GM18907 (cell line): Measurements from ENCODE around the gene ARHGEF28.

Experiments used
- ATAC-seq: cut with Tn5 transposase; IDR thresholded peaks from one replicate; pipeline ENCODE4 v1.9.1; 2021; ENCODE audit warnings: mild to moderate bottlenecking, moderate library complexity; ENCODE audit not compliant: unreplicated experiment

ARHGEF28 gene

GRCh38 chr5:73692166-73692640 lies 66.2 kb downstream of the ARHGEF28 start:
- ATAC-seq, result no peak

- no peak for ATAC-seq
Measured at GRCh38 chr5:73692981-73693380, 67.0 kb downstream of the ARHGEF28 start.

DNA sequence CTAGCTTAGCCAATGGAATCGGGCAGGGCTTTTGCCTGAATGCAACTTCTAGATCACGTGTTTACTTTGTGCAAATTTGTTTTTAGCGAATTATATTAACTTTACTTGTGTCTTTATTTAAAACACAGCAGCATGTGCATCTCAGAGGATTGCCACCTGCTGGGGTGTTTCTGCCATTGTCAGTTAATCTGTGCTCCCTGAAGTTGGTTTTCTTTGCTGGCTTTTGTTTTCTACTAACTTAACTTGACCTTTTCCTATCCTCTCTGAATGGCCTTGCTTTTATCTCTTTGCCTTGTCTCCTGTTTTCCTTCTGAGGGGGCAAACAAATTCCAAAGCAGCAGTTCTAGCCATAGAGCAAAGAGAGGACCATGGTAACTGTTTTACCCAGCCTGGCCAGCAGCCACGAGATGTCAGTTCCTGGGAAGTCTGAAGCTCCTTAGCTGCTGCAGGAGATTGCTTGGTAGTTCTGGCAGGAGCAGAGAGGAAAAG lies 67.6 kb downstream of the ARHGEF28 start:
- ATAC-seq, result peak; percentile 28

DNA sequence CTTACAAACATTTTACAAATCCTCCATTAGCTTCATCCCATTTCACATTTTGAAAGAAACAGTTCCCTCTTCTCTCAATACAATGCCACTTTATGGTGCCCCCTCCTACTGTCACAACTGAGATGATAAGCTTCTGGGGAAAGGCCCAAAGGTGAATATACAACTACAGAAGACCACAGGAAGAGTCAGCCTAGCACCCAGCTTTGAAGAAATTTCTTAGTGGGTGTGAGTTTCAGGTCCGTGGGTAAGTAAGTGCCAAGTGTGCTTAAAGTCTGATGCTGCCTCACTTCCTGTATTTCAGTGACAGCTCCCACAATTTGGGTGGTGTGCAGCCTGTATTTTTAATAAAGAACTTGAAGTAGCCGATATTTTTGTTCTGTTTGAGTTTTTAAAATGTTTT lies 68.1 kb downstream of the ARHGEF28 start:
- peak; percentile 93 for ATAC-seq

DNA sequence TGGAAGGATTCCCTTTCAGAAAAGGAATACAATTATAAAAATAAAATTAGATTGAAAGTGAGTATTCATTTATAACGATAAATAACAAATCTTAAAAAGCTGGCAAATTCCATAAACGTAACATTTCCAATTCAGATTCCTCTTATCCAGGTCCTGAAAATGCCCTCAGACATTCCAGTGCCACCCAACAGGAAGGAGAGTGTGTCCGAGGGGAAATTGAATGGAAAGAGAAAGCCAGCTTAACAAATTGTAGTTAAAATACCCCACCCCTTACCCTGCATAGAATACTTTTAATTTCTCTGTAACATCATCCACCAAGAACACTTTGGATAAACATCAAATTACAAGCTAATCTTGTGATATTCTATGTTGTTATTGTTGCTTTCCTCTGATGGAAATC lies 72.0 kb downstream of the ARHGEF28 start:
- ATAC-seq, result no peak

- no peak for ATAC-seq
Measured at GRCh38 chr5:73701566-73701965, 75.6 kb downstream of the ARHGEF28 start.

- no peak for ATAC-seq
Measured at GRCh38 chr5:73702534-73702933, 76.5 kb downstream of the ARHGEF28 start.

DNA sequence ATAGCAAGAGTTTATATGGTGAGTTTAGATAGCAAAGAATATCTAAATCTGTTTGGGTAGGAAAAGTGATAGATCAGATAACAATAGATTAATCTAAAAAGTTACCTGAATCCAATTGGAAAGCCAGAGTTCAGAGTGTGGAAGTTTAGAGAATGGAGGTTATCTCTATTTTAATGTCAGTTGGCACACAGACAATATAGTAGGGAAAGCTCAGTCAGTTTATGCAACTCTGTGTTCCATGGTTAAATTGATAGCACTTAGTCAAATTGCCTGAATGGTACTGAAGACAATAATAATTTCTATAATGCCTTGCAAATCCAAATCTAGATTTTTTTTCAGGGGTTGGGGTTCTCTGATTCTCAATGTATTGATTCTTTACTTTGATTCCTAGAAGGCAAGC lies 77.0 kb downstream of the ARHGEF28 start:
- ATAC-seq, result no peak

DNA sequence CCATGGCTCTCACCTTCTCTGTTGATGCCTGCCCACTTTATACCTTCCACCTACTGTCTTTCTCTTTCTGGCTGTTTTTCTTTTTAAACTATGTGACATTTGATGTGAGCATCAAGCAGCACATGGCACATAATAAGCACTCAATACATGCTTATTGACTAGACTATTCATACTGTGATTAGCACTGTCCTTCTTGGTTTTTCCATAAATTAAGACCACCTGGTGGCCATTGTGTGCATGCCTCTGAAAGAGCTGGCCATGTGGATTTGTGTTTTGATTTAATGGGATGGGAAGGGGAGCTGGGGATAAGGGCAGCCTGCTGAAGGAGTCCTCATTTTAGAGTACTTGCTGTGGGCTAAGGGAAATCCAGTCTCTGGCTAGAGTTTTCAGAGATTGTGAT lies 79.4 kb downstream of the ARHGEF28 start:
- no peak for ATAC-seq

- ATAC-seq, result no peak
Measured at GRCh38 chr5:73706963-73707362, 81.0 kb downstream of the ARHGEF28 start.

- ATAC-seq, result no peak
Measured at GRCh38 chr5:73709536-73710129, 83.6 kb downstream of the ARHGEF28 start.

- ATAC-seq, result no peak
Measured at GRCh38 chr5:73716284-73716808, 90.3 kb downstream of the ARHGEF28 start.

- no peak for ATAC-seq
Measured at GRCh38 chr5:73718762-73719161, 92.8 kb downstream of the ARHGEF28 start.

DNA sequence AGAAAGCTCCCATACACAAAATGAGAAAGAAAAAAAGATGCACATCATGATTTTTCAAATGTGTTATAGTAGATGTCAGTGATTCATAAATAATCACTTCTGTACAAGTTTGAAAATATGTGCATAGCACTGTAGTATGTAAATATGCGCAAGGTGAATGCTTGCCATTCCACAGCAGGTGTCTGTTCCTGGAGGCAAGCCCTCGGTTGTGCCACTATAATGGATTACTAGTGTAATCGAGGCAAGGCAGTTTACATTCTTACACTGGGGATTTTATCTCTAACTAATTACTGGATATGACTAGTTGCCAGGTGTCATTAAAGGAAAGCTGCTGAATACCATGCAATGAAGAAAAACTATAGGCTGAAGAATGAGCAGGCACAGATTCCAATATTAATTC lies 93.6 kb downstream of the ARHGEF28 start:
- ATAC-seq, result no peak

- ATAC-seq, result no peak
Measured at GRCh38 chr5:73722231-73722630, 96.2 kb downstream of the ARHGEF28 start.

DNA sequence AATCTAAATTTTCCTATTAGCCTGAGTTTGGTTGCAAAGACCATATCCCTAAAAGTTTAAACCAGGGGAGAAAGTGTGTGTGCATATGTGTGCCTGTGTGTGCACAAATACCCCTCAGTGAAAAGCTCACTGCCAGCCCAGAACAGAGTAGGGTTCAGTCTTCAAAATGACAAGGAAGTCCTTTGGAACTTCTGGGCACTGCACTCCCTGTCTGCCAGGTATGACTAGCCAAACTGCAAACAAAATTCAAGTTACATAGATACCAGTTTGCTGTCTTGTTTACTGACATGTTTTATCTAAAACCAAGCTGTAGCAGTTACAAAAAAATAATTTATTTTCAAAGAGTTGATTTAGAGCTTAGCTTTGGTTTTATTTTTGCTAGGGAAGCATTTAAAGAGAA lies 100.1 kb downstream of the ARHGEF28 start:
- no peak for ATAC-seq

GRCh38 chr5:73726606-73727231 lies 100.7 kb downstream of the ARHGEF28 start:
- ATAC-seq, result no peak

- ATAC-seq, result no peak
Measured at GRCh38 chr5:73727470-73727869, 101.5 kb downstream of the ARHGEF28 start.

GRCh38 chr5:73728493-73729273 lies 102.7 kb downstream of the ARHGEF28 start:
- ATAC-seq, result no peak

DNA sequence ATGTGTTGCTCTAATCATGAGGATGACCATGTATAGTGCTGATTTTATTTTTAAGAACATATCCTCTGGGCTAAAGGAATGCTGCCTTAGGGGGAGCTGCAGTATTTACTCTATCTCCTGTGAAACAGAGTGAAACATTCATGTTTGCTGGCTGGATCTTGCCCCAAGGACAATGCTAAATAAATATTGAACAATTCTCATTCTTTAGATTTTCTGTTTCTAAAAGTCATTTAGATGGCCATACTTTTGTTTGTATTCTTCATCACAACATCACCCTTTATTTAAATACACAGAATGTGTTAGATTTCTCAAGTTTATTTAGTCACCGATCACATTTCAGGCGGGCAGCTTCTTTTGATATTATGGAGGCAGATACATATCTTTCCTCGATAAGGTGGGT lies 103.3 kb downstream of the ARHGEF28 start:
- ATAC-seq, result no peak

DNA sequence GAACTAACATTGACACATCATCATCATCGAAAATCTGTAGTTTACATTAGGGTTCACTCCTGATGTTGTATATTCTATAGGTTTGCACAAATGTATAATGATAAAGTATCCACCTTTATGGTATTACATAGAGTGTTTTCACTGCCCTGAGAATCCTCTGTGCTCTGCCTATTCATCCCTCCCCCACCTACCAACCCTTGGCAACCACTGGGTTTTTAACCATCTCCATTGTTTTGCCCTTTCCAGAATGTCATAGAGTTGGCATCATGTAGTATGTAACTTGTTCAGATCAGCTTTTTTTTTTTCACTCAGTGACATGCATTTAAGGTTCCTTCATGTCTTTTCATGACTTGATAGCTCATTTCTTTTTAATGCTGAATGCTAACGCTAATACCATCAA lies 106.0 kb downstream of the ARHGEF28 start:
- ATAC-seq, result no peak

DNA sequence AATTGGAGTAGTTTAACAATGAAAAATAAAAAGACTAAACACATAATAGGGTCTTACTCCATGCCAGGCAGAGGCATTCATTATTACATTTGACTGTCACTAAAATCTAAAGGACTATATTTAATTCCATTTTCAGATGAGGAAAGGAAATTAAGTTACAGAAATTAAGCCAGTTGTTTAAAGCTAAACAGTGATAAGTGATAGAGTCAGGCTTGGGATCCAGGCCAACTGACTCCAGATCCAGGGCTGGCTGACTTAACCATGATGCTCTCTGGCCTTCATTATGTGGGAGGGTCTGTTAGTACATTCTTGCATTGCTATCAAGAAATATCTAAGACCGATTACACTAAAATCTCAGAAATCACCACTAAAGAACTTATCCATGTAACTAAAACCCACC lies 107.2 kb downstream of the ARHGEF28 start:
- no peak for ATAC-seq
